Left lobe of liver (tissue), 2 donors: ENCODE data around the gene MAD2L2. TPM values are rescaled to one million over a fixed set of nuclear protein-coding genes. Genes with fewer than 3 reads are reported as not detected.

Experiments used
- ATAC-seq: fragments of 200-7000 bp; cut with Tn5 transposase; one replicate; pipeline ENCODE4 v1.9.1; 2020; ENCODE audit warnings: mild to moderate bottlenecking, moderate library complexity
- DNase-seq: peaks from one replicate; pipeline ENCODE4 v3.0.0-alpha.2; 2020; ENCODE audit warnings: low spot score
- total RNA-seq: library from RNA; stranded (reverse); gene quantifications from one replicate; pipeline ENCODE4 v1.2.1, GENCODE V29; 2021
- donor health status: DM: no; HTN: no; CAD: no; lungs with moderate emphysema.
- donor health status: DM: no; HTN: yes; CAD: no.

The MAD2L2 gene
- total RNA-seq, 1 donor from 2014 or later, result 28.3 TPM

DNA sequence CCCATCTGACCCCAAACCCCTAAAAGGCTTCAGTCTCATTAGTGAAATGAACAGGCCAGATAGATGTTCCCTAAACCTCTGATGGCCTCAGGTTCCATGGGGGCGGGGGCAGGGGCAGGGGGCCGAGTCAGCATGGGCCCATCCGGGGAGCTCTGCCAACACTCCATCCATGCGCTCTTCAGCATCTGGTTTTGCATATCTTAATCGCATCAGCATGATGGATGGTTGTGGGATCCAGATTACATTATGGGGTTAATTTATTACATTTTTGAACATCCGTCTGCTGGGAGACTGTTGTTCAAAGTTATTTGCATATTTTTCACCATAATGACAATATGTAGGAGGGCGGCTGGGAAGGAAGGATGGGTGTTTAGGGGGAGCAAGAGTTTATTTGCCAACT is 3.1 kb upstream of the MAD2L2 start:
- DNase-seq (no peak), ATAC-seq (no peak)

GRCh38 chr1:11682799-11683198 is 1.9 kb upstream of the MAD2L2 start:
- DNase-seq (no peak), ATAC-seq (no peak)

DNA sequence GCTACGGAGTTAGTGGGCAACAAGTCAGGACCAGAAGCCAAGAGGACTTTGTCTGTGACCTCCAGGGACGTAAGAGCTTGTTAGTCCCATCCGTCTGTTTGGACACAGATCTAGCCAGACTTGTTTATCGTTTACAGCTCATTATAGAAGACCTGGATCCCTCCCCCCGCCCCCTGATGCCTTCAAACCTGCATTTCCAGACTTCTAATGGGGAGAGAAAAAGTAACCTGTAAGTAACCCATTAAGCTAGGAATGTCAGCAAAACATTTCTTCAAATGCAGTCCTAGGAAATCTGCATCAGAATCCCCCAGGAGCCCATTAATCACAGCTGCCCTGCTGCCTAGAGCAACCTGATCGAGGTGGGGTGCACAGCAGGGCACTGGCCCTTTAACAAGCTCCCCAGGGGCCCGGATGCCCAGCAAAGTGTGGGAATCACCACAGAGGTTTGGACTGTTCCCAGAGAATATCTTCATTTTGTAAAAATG is 1.4 kb upstream of the MAD2L2 start:
- ATAC-seq (no peak), DNase-seq (no peak)

GRCh38 chr1:11680270-11681070 is 478 bp downstream of the MAD2L2 start:
- DNase-seq (no peak), ATAC-seq (peak; percentile 9)

- DNase-seq (no peak), ATAC-seq (no peak)
Measured at GRCh38 chr1:11678442-11678841, 2.5 kb downstream of the MAD2L2 start.

DNA sequence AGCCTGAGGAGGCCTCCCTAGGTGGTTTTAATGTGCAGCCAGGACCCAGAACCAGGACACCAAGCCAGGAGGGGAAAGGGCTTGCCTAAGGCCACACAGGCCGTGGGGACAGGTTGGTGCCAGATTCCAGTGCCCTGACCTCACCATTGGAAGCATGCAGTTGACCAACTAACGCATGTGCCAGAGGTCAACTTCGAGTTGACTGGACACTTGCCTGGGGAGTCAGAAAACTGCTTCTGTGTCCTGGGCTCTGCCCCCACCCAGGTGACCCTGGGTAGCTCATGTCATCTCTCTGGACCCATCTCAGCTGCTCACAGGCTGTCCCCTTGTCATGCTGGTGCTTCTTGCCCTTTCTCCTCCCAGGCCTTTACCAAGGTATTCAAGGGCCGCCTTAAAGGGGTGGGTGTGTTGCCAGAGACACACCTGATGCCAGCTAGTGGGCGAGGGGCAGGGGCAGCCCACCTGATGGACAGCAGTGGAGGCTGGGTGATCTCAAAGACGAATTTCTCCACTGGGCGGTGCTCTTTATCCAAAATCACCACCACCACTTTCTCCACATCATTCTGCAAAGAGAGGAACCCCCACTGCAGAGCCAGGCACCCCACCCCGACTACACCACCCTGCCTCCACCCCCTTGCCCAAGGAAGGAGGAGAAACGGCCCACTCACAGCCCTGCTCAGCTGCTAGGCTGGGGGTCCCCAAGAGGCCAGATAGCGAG is 4.4 kb downstream of the MAD2L2 start:
- DNase-seq (peak; percentile 95), ATAC-seq (peak; percentile 64)

DNA sequence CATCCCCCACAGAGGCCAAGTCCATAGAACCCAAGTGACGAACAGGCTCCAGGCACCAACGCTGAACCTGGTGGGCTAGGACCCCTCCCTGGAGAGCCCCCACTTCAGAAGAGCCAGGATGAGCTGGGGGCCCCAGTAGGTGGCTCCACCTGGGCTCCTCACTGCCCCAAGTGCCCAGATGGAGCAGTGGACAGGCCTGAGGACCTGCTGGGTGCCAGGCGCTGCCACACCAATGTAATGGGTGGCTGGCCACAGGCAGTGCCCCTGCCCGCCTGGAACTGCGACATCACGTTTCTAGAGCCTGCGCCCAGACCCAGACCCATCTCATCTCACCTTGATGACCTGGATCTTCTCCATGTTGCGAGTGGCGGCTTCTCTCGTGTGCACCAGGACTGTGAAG is 5.6 kb downstream of the MAD2L2 start:
- DNase-seq (no peak), ATAC-seq (no peak)

DNA sequence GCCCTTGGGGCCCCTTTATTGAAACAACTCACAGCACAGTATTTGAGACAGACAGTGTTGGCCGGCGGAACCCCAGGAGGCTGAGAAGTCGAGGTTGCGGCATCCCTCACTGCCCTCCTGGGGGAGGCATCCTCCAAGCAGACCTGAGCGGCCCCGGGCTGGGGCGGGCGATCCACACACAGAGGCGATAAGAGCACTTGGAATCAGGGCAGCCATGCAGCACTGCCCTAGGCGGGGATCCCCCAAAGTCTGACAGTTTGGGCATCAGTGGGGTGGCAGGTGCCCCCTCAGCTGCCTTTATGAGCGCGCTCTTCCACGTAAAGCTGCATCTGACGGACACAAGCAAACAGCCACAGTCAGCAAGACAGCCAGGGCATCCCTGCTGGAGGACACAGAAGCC is 6.5 kb downstream of the MAD2L2 start:
- ATAC-seq (no peak), DNase-seq (no peak)

- ATAC-seq (peak; percentile 4), DNase-seq (no peak)
Measured at GRCh38 chr1:11673089-11673769, 7.7 kb downstream of the MAD2L2 start.

DNA sequence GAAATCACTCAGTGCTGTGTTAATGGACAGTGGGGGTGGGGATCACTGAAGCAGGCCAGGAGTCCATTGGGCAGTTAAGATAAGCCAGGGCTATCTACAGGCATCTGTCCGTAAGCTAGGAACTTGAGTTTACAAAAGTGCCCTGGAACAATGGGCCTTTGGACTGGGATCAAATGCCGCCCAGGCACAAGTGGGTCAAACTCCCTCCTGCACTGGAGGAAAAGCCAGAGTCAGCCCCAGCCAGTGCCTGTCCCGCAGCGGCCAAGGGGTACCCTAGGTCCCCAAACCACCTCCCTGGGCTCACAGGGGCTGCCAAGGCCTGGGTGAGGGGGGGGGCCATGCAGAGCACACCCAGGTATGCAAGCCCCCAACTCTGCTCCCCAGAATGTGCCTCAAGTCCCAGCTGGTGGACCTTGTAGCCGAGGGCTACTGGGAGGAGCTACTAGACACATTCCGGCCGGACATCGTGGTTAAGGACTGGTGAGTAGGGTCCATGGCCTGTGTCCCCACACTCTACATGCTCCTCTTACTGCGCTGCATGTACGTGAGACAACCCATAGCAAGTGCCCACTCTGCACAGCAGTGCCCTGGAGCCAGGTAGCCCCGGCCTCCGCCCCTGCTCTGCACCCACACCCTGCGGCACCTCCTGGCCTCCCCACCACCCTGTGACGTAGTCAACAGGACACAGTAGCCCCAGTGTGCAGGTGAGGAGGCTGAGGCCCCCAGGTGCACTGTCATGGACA is 9.2 kb downstream of the MAD2L2 start:
- ATAC-seq (peak; percentile 80), DNase-seq (peak; percentile 96)

GRCh38 chr1:11671205-11671543 is 9.8 kb downstream of the MAD2L2 start:
- DNase-seq (no peak), ATAC-seq (no peak)

- no peak for DNase-seq
- no peak for ATAC-seq
Measured at GRCh38 chr1:11670747-11671146, 10.2 kb downstream of the MAD2L2 start.

DNA sequence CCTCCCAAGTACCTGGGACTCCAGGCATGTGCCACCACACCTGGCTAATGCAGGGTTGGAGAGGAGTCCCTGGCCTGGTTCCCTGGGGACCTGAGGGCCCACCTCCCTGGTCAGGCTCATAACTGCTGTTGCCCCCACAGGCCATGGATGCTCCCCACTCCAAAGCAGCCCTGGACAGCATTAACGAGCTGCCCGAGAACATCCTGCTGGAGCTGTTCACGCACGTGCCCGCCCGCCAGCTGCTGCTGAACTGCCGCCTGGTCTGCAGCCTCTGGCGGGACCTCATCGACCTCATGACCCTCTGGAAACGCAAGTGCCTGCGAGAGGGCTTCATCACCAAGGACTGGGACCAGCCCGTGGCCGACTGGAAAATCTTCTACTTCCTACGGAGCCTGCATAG is 12.4 kb downstream of the MAD2L2 start:
- no peak for DNase-seq
- no peak for ATAC-seq

- no peak for DNase-seq
- peak; percentile 64 for ATAC-seq
Measured at GRCh38 chr1:11664336-11665065, 16.4 kb downstream of the MAD2L2 start.

- DNase-seq, result no peak
Measured at GRCh38 chr1:11661103-11661502, 19.8 kb downstream of the MAD2L2 start.

GRCh38 chr1:11659748-11660147 is 21.2 kb downstream of the MAD2L2 start:
- DNase-seq, result no peak
- no peak for ATAC-seq

More at GRCh38 chr1:11661103-11661502, 19.8 kb downstream of the MAD2L2 start:
- no peak for ATAC-seq

GRCh38 chr1:11658542-11658941 is 22.4 kb downstream of the MAD2L2 start:
- DNase-seq (no peak), ATAC-seq (no peak)

- ATAC-seq, result no peak
- no peak for DNase-seq
Measured at GRCh38 chr1:11657654-11658053, 23.3 kb downstream of the MAD2L2 start.

DNA sequence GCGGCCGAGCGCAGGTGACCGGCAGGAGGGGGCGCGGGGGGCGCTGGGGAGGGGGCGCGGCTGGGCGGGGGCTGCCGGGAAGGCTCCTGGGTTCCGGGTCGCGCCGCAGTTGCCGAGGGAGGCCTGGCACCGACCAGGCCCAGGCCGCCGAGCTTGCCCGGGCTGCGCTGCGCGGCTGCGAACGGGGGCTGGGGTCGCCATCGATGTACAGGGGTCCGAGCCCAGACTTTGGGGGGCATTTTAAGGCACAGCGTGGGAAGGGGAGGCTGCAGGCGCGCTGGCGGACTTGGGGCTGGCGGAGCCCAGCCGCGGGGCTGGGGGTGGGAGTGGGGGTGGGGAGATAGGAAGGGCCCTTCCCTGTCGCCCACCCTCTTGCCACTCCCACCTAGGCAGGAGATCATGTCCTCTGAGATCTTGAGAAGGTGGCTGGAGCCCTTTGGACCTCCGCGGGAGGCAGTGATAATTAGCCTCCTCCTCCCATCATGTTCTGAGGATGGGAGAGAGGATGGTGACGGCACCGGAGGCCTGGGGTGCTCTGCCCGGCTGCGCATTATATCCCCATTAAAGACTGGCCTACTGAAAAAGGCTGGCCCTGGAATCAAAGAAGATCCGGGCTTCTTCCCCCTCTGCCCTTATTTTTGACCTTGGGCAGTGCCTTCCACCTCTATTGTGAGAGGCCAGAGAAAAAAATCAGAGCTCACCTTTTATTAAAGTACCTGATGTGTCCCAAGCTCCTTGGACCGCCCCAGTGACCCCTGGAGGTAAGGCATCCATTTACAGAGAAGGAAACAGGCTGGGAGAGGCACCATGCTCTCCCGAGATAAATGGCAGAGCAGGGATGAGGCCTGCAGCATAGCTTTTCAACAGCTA is 25.8 kb downstream of the MAD2L2 start:
- ATAC-seq (no peak), DNase-seq (no peak)
